ENCODE results near the gene ATAD1.
A peak's percentile ranks its signal among the peaks of the same experiment; 100 is the strongest.

Gene ATAD1

DNA sequence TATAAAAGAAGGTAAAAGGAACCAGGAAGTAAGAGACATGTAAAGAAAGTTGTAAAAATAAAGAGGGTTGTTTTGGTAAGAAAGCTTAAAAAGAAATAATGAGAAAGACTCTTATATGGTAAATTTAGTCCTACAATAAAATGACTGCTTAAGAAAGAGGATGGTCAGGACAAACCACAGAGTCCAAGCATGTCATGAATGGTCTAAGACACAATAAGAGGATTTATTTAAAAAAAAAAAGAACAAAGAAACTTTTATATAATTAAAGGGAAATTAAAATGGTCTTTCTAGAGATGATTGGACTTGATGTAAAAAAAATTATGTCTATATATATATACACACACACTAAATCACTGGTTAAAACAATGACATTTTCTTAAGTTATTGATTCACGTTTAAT lies 18.2 kb downstream of the ATAD1 start:
- Histone ChIP-seq H3K27ac (ENCODE audit: low read depth, low read length) (no peak overlapping the region), H3K4ac (ENCODE audit: low read depth, low read length) (no peak overlapping the region), H2BK12ac (ENCODE audit: low read length) (no peak overlapping the region), H3K9me3 (ENCODE audit: insufficient read depth, low read depth, low read length) (peaks cover 2% of the 10 kb centered on the region), H2AFZ (ENCODE audit: insufficient read depth, low read length, poor library complexity) (no peak overlapping the region), H3K23ac (ENCODE audit: low read length) (no peak overlapping the region), H3K4me1 (ENCODE audit: control insufficient read depth in 1 of 2, insufficient read depth in 2 of 2, low read length in 2 of 2) (no peaks in the 10 kb centered on the region), H3K36me3 (ENCODE audit: control insufficient read depth in 1 of 2, insufficient read depth in 2 of 2, low read length in 2 of 2) (peaks cover 7 to 9% of the 10 kb centered on the region in 2 experiments), H3K18ac (ENCODE audit: low read length) (no peak overlapping the region), H3K9ac (ENCODE audit: low read length) (no peak overlapping the region), H2AK5ac (ENCODE audit: low read length) (no peak overlapping the region), H3K27me3 (ENCODE audit: insufficient read depth, low read length) (no peaks in the 10 kb centered on the region), H3K79me2 (ENCODE audit: control insufficient read depth, insufficient read depth, low read length, poor library complexity) (no peaks in the 10 kb centered on the region), H4K8ac (ENCODE audit: low read depth, low read length) (no peak overlapping the region), H3K4me3 (ENCODE audit: low read depth, low read length) (no peak overlapping the region), H3K79me1 (ENCODE audit: low read length) (no peaks in the 10 kb centered on the region), H4K12ac (ENCODE audit: low read depth, low read length) (no peak overlapping the region), H3K4me2 (ENCODE audit: low read length) (no peak overlapping the region), H3K14ac (ENCODE audit: low read length) (no peak overlapping the region), H2BK120ac (ENCODE audit: insufficient read depth, low read length, poor library complexity) (no peak overlapping the region), H4K91ac (ENCODE audit: low read depth, low read length) (no peak overlapping the region), H2BK5ac (ENCODE audit: low read depth, low read length, poor library complexity) (no peak overlapping the region)
- DNase-seq: no peak
- WGBS (ENCODE audit: extremely low coverage, insufficient coverage, insufficient read length): no CpG with 5 or more reads among the region's 1 CpG

DNA sequence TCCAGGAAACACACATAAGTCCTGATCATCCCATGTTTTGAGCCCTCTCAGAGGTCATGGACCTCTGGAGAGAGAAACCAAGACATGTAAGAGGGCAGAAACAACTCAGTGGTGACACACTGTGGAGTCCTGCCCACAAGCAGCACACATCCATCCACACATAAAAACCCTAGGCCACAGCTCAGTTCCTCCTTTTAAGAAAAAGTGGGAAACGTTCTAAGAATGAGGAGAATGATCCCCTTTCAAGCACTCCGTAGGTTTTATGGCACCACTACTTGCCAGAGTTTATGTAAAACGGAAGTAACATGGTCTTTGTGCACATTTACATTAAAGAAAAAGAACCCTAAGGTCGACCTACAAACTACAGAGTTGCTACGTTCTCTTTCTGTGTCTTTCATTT lies 19.9 kb downstream of the ATAD1 start:
- Histone ChIP-seq H4K91ac (ENCODE audit: low read depth, low read length) (no peak overlapping the region), H2BK5ac (ENCODE audit: low read depth, low read length, poor library complexity) (no peak overlapping the region), H3K36me3 (ENCODE audit: control insufficient read depth in 1 of 2, insufficient read depth in 2 of 2, low read length in 2 of 2) (peaks cover 6 to 8% of the 10 kb centered on the region in 2 experiments), H3K9ac (ENCODE audit: low read length) (no peak overlapping the region), H2AFZ (ENCODE audit: insufficient read depth, low read length, poor library complexity) (no peak overlapping the region), H3K23ac (ENCODE audit: low read length) (no peak overlapping the region), H4K8ac (ENCODE audit: low read depth, low read length) (no peak overlapping the region), H3K18ac (ENCODE audit: low read length) (no peak overlapping the region), H3K27ac (ENCODE audit: low read depth, low read length) (no peak overlapping the region), H3K27me3 (ENCODE audit: insufficient read depth, low read length) (no peaks in the 10 kb centered on the region), H3K4ac (ENCODE audit: low read depth, low read length) (no peak overlapping the region), H4K12ac (ENCODE audit: low read depth, low read length) (no peak overlapping the region), H3K4me1 (ENCODE audit: control insufficient read depth in 1 of 2, insufficient read depth in 2 of 2, low read length in 2 of 2) (no peaks in the 10 kb centered on the region), H3K9me3 (ENCODE audit: insufficient read depth, low read depth, low read length) (peaks cover 2% of the 10 kb centered on the region), H2BK12ac (ENCODE audit: low read length) (no peak overlapping the region), H2BK120ac (ENCODE audit: insufficient read depth, low read length, poor library complexity) (no peak overlapping the region), H2AK5ac (ENCODE audit: low read length) (no peak overlapping the region), H3K14ac (ENCODE audit: low read length) (no peak overlapping the region), H3K4me3 (ENCODE audit: low read depth, low read length) (no peak overlapping the region), H3K79me2 (ENCODE audit: control insufficient read depth, insufficient read depth, low read length, poor library complexity) (no peaks in the 10 kb centered on the region), H3K4me2 (ENCODE audit: low read length) (no peak overlapping the region), H3K79me1 (ENCODE audit: low read length) (no peaks in the 10 kb centered on the region)
- DNase-seq: no peak
- WGBS (ENCODE audit: extremely low coverage, insufficient coverage, insufficient read length): no CpG with 5 or more reads among the region's 5 CpGs

DNA sequence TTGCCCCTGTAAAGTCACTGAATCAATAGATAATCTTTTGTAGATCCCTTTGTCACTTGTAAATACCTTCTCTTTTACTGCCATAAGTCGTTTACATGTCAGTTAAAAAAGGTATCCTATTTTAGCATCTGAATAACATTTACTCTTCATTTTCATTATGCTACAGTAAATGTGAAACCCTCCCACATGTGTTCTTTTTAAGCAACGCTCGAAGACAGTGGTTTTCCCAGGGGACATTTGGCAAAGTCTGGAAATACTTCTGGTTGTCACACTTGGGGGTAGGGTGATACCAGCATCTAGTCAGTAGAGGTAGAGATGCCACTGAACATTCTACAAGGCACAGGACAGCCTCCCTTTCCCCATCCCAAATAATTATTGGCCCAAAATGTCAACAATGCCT lies 23.7 kb downstream of the ATAD1 start:
- Histone ChIP-seq H3K79me1 (ENCODE audit: low read length) (no peaks in the 10 kb centered on the region), H3K27ac (ENCODE audit: low read depth, low read length) (no peak overlapping the region), H3K36me3 (ENCODE audit: control insufficient read depth in 1 of 2, insufficient read depth in 2 of 2, low read length in 2 of 2) (peaks cover 6 to 10% of the 10 kb centered on the region in 2 experiments), H4K12ac (ENCODE audit: low read depth, low read length) (no peak overlapping the region), H2AFZ (ENCODE audit: insufficient read depth, low read length, poor library complexity) (no peak overlapping the region), H2BK5ac (ENCODE audit: low read depth, low read length, poor library complexity) (no peak overlapping the region), H3K9me3 (ENCODE audit: insufficient read depth, low read depth, low read length) (no peaks in the 10 kb centered on the region), H3K4me3 (ENCODE audit: low read depth, low read length) (no peak overlapping the region), H2BK12ac (ENCODE audit: low read length) (no peak overlapping the region), H3K27me3 (ENCODE audit: insufficient read depth, low read length) (no peaks in the 10 kb centered on the region), H4K91ac (ENCODE audit: low read depth, low read length) (no peak overlapping the region), H3K4me2 (ENCODE audit: low read length) (no peak overlapping the region), H2BK120ac (ENCODE audit: insufficient read depth, low read length, poor library complexity) (no peak overlapping the region), H3K18ac (ENCODE audit: low read length) (no peak overlapping the region), H3K23ac (ENCODE audit: low read length) (no peak overlapping the region), H3K14ac (ENCODE audit: low read length) (no peak overlapping the region), H3K4ac (ENCODE audit: low read depth, low read length) (peak overlapping the region; percentile 36), H3K79me2 (ENCODE audit: control insufficient read depth, insufficient read depth, low read length, poor library complexity) (no peaks in the 10 kb centered on the region), H3K9ac (ENCODE audit: low read length) (no peak overlapping the region), H4K8ac (ENCODE audit: low read depth, low read length) (no peak overlapping the region), H3K4me1 (ENCODE audit: control insufficient read depth in 1 of 2, insufficient read depth in 2 of 2, low read length in 2 of 2) (no peaks in the 10 kb centered on the region), H2AK5ac (ENCODE audit: low read length) (no peak overlapping the region)
- WGBS (ENCODE audit: extremely low coverage, insufficient coverage, insufficient read length): no CpG with 5 or more reads among the region's 3 CpGs
- DNase-seq: no peak

DNA sequence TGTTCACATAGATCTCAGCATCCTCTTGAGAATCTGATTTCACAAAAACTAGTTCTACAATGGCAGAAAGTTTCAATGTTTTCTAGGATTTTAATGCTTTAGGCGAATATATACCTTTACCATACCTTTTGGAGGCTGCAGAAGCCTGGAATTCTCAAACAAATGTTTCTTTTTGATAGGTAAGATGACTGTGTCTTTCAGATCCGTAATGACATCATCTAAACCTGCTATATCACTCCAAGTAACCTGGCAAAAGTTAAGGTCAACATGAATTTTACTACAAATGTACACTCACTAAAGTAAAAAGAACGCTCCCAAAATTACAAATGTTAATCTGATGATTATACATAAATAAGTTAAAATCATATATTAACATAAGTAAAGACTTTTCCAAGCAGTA lies 27.8 kb downstream of the ATAD1 start:
- Histone ChIP-seq H3K4ac (ENCODE audit: low read depth, low read length) (no peak overlapping the region), H2AFZ (ENCODE audit: insufficient read depth, low read length, poor library complexity) (no peak overlapping the region), H3K18ac (ENCODE audit: low read length) (no peak overlapping the region), H3K9ac (ENCODE audit: low read length) (no peak overlapping the region), H3K4me2 (ENCODE audit: low read length) (no peak overlapping the region), H4K91ac (ENCODE audit: low read depth, low read length) (no peak overlapping the region), H3K36me3 (ENCODE audit: control insufficient read depth in 1 of 2, insufficient read depth in 2 of 2, low read length in 2 of 2) (peaks cover 5 to 10% of the 10 kb centered on the region in 2 experiments), H3K4me1 (ENCODE audit: control insufficient read depth in 1 of 2, insufficient read depth in 2 of 2, low read length in 2 of 2) (no peaks in the 10 kb centered on the region), H3K79me2 (ENCODE audit: control insufficient read depth, insufficient read depth, low read length, poor library complexity) (no peaks in the 10 kb centered on the region), H2BK5ac (ENCODE audit: low read depth, low read length, poor library complexity) (no peak overlapping the region), H3K4me3 (ENCODE audit: low read depth, low read length) (no peak overlapping the region), H3K23ac (ENCODE audit: low read length) (no peak overlapping the region), H2BK12ac (ENCODE audit: low read length) (no peak overlapping the region), H2BK120ac (ENCODE audit: insufficient read depth, low read length, poor library complexity) (no peak overlapping the region), H3K14ac (ENCODE audit: low read length) (no peak overlapping the region), H3K79me1 (ENCODE audit: low read length) (no peaks in the 10 kb centered on the region), H4K12ac (ENCODE audit: low read depth, low read length) (no peak overlapping the region), H4K8ac (ENCODE audit: low read depth, low read length) (no peak overlapping the region), H3K9me3 (ENCODE audit: insufficient read depth, low read depth, low read length) (no peaks in the 10 kb centered on the region), H3K27me3 (ENCODE audit: insufficient read depth, low read length) (no peaks in the 10 kb centered on the region), H2AK5ac (ENCODE audit: low read length) (no peak overlapping the region), H3K27ac (ENCODE audit: low read depth, low read length) (no peak overlapping the region)
- DNase-seq: no peak
- WGBS (ENCODE audit: extremely low coverage, insufficient coverage, insufficient read length): no CpG with 5 or more reads among the region's 3 CpGs
